HK-2 (cell line): ENCODE data around the gene NFATC1.

ENCODE experiments used
- DNase-seq: peaks from one replicate; pipeline ENCODE4 v3.0.0-alpha.2; 2018; ENCODE audit not compliant: unreplicated experiment

NFATC1 gene

DNA sequence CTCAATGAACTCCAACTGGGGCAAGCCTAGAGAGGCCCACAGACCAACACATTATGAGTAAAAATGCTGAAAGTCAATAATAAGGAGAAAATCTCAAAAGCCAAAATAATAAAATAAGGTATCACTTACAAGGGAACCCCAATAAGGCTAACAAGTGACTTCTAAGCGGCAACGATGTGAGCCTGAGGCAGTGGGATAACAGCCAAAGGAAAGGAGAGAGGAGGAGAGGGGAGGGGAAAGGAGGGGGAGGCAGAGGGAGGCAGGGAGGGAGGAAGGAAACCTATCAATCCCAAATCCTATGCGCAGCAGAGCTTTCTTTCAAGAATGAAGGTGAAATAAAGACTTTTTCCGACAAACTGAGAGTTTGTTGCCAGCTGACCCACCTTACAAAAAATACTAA, 6.0 kb upstream of the NFATC1 start:
- DNase-seq: no peak

DNA sequence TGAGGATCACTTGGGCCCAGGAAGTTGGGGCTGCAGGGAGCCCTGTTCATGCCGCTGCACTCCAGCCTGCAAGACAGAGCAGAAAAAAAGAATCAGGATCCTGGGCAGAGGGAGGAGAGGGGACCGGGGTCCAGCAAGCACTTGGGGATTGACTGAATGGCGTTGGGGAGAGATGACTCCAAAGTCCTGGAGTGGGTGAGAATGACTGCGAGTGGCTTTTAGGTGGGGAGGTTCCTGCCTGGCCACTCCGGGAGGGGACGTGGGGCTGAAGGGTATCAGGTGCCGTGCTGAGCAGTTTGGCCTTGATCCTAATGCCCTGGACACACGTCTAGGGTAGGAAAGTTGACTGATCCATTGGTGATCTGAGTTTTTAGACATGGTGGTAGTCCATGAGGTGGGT, 3.5 kb upstream of the NFATC1 start:
- no peak for DNase-seq

DNA sequence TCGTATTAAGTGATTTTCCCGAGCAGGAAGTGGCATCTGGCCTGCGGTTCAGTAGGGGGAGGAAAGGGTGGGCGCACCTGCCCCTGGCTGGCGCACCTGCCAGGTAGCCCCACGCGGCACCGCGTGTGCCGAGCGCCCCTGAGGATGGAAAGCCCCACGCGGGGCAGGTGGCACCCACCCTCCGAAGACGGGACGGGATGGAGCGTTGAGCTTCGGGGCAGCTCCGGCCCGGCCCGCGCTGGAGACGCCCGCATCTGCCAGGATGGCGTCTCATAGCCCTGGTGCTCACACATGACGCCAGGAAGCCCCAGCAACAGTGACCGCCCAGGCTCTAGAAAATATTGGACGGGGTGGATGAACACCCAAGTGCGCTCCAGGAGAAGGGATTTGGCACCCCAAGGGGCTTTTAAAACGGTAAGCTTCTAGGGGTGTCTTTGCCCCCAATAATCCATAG, 2.5 kb upstream of the NFATC1 start:
- no peak for DNase-seq

DNA sequence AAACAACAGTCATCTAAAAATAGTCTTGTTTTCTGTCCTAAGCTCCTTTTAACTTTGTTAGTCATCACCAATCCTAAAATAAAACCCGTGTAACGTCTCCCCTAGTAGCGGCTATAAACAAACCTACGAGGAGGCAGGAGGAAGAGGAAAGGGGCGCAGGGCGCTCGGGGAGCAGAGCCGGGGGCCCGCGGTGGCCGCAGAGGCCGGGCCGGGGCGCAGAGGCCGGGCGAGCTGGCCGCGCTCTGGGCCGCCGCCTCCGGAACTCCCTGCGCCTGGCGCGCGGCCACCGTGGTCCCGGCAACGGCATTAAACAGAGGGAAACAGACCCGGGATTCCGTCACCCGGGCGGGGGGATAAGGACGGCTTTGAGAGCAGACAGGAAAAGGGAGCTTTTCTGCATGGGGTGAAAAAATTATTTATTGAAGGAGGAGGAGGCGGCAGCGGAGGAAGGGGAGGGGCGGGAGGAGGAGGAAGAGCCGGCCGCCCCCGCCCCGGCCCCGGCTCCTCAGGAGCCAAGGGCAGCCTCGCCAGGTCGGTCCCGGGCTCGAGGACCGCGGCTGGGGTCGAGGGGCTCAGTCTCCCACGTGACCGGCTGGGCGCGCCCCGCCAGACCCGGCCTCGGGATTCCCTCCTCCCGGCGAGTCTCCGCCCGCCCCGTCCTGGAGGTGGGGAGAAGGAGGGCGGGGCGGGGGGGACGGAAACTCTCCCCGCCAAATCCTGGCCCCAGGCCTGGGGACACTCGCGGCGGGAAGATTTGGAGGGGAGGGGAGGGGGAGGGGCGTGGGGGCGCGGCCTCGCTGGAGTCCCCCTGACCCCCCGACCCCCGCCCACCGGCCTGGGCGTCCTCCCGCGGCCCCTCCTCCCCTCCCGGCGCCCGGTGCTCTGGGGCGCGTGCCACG, 1.8 kb upstream of the NFATC1 start:
- peak; percentile 65 for DNase-seq

DNA sequence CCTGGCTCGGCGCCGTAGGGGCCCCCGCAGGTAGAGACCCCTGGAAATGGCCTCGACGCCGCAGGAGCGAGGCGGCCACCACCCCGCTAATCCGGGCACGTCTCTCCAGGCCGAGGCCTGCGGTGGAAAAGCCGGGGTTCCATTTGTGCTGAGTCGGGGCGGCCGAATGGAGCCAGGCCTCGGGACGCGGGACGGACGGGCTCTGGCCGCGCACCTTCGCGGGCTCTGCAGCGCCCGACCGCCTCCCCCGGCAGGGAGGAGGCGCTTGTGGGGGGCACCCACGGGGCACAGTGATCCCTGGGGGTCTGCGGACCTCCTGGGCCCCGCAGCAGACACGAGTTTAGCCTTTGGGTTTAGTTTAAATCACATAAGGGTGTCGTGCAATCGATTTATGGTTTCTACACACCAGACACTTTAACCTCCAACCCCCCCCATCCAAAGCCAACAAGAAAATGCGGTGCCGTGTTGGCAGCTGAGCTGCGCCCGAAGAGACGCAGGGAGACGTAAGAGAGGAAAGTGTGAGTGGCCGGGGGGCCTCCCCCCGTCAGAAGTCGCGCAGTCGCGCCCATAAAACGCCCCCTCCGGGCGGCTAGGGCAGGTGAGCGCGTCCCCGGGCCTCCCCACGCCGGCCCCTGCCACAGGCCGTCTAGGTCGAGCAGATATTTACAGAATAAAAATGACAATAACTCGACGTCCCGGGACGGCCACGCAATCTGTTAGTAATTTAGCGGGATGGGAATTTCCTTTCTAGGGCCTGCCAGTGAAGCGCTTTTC, 1.0 kb upstream of the NFATC1 start:
- peak; percentile 28 for DNase-seq

DNA sequence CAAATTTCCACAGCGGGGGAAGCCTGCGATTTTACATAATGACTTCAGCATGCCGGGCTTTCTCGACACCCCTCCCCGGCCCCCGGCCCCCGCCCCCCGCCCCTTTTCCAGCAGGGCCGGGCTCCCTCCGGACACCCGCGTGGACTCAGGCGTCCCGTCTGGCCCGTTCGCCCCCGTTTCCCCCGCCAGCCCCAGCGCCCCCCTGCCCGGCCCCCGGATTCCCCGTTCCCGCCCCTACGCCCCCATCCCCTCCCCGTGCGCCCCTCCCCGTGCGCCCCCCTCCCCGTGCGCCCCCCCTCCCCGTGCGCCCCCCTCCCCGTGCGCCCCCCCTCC, 456 bp upstream of the NFATC1 start:
- no peak for DNase-seq

DNA sequence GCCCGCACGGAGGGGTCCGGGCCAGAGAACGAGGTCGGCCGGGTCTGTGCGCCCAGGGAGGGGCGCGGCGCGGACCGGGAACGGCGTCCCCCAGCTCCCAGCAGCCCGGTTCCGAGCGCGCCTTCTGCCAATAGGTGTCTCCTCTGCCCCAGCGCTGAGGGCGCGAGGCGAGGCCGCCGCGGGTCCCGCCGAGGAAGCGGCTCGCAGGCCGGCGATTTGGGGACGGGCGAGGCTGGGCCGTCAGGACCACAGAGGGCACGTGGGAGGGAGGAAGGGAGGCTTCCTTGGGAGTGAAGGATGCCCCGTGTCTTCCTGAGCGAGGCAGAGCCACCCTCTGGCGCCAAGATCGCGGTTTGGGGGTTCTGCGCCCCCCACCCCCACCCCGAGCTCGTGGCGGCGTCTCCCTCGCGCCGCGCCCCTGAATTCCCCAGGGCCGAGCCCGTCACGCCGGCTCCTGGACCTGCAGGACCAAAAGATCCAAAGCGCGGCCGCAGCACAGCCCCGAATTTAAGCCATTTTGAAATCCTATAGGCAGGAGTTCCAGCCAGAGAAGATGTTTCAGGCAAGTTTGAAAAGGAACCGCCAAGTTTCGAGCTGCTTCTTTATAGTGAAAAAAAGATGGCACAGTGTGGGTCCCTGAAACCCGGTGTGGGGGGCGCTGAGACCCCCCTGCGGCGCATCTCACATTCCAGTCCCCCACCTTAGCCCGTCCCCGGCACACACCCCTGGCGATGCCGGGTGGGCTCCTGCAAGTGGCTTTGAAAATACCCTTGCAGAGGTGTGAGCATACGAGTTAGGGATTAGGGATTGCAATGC, 909 bp downstream of the NFATC1 start:
- DNase-seq: peak; percentile 28

DNA sequence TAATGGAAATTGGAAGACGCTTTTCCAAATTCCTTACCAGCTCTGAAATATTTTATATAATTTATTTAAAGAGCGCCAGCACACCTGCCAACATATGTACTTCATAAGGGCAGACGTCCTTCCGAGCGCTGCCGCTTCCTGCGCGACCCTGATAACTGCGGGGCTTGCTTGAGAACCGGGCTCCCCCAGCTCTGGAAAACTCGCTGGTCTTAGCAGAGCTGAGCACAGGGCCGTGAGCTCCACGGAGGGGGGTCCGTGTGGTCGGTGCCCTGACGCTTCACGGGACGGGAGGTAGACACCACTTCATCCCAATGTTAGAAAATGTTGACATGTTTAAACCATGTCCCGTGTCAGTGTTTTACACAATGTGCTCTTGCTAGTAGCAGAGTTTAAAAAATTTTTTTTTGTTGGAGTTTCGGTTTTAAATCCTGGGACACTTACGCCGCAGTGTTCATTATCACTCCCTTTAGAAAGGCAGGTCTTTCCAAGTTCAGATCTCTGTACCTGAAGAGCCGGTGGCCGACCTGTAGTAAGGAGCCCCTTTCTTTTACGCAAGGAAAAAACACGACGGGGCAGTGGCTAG, 1.6 kb downstream of the NFATC1 start:
- DNase-seq: no peak

DNA sequence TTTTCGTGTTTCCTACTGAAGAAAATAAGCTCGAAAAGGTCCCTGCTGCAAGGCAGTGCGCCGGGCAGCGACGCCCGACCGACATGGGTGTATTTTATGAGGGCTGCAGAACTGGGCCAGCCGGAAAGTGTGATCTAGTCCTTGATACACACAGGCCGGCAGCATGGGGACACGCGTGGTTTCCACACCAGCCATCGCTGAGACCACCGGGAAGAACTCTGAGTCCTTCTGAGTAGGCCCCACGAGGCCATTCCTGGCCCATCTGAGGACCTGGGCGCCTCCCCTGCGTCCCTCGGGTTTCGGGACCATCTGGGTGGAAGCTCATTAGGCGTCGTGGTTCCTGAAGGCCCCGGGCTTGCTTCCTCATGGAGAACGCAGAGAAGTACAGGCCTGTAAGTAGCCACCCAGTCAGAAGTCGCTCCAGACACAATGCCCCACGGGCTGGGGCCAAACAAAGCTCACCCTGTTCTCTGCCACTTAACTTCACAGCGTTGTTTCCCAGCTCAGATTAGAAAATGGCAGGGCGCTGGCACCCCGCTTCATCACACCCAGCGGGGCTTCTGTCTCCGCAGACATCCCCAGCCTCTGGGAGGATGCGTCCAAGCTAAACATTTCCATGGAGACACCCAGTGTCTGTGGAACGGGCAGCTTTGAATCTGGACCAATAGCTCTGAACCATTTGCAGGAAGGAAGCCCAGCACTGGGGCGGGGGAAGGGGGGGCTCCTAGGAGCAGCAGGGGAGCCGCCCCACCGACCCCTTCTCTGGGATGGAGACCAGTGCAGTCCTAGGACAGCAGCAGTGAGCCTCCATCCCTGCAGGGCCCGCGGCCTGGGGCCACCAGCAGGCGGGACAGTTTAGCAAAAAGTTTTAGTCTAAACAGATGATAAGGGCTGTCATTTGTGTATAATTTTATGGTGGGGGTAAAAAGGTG, 2.4 kb downstream of the NFATC1 start:
- DNase-seq: no peak

DNA sequence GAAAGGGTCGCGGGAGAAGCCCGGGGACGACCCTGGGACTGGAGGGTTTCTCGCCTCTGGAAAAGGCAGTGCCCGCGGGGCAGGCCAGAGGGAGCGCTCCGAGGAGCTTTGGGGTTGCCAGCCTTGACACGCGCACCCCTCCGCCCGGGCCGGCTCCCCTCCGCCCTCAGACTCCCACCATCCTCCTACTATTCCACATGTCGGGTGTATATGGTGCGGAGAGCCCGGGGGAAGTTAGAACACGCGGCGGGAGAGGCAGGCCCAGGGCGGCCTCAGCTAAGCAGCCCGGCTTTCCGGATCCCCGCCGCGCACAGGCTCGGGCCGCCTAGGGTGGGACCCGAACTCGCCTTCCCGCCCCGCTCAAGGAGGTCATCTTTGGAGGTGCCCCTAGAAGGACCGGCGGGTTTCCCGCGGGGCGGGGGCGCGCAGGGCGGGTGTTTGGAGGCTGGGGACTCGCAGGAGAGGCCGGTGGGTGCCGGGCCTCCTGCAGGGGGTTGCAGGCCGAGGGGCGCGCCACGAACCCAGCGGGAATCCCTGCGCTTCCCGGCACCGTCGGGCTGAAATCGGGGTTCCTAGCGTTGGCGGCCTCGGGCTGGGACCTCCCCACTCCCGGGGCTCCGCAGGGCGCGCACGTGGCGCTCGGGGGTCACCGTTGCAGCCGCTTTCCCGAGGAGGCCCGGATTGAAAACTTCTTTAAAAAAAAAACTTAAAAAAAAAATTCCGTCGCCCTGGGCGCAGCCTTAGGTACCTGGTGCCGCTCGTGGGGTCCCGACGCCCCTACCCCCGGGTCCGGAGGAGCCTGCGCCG, 3.7 kb downstream of the NFATC1 start:
- DNase-seq: no peak

DNA sequence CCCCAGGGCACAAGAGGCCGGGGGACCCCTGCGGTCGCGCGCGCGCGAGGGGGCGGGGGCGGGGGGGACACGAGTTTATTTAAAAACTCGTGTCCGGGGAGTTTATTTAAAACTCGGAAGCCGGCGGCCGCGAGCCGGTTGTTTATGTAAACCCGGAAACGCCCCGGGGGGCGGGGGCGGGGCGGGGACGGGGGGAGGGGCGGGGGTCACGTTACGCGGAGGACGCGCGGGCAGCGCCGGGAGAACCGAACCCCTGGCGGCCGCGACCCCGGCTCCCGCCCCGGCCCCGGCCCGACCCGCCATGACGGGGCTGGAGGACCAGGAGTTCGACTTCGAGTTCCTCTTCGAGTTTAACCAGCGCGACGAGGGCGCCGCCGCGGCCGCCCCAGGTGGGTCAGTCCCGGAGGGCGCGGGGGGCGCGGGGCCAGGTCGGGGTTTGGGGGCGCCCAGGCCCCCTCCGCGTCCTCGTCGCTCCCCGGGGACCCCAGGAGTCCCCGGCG, 4.4 kb downstream of the NFATC1 start:
- DNase-seq: peak; percentile 34

DNA sequence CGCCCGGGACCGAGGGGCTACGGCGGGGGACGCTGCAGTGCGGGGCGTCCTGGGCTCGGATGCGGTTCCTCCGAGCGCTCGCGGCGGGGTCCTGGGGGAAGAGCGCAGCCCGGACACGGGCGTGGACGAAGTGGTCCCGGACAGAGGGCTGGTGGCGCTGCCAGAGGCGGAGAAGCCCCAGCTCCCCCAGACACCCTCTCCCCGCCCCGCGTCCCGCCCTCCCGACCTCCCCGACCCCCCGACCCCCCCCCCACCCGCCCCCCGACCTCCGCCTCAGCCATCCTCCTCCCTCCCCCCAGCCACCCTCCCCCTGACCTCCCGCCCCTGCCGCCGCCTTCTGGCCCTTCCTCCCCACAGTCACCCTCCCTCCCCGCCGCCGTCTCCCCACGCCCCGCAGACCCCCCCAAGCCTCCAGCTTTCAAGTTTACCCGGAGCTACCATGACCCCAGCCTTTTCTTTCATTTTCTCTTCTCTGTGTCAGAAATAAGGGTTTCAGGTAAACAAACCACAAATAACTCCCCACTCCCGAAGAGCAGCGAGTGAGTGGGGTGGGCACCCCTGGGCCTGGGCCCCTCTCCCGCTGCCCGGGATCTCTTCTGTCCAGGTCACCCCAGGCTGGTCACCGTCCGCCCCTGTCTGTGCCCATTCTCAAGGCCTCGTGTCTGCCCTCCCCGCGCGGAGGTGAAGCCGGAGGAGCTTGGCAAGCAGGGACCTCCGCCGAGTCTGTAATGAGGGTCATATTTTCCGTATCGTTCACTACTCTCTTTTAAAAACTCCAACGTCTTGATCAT, 5.1 kb downstream of the NFATC1 start:
- DNase-seq: no peak

DNA sequence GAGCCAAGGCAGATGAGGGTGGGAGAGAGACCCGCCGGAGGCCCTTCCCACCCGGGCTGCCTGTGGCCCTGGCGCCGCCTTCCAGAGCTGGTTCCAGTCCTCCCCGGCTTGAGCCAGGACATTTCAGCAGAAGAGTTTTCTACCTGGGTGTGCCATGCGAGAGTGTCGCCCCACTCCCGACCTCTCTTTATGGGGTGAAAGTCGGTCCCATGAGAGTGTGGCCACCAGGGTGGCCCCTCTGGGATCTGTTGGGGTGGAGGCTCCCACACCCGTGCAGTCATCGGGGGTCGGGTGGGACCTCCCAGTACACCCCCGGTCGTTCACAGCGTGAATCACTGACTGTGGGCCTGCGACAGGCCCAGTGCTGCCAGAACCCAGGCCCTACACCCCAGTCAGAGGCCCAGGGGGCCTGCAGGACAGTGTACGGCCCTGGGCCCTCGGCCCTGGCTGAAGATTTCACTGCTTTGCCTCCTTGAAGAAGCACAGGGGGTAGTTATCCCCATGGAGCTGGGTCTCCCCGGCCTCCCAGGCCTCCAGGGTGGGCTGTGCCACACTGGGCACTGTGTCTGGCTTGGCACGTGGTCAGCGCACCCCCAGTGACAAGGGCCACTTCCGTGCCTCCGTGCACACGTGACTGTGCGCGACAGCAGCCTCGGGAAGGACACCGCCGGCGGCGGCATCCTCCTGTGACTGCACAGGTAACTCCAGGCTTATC, 5.9 kb downstream of the NFATC1 start:
- no peak for DNase-seq

DNA sequence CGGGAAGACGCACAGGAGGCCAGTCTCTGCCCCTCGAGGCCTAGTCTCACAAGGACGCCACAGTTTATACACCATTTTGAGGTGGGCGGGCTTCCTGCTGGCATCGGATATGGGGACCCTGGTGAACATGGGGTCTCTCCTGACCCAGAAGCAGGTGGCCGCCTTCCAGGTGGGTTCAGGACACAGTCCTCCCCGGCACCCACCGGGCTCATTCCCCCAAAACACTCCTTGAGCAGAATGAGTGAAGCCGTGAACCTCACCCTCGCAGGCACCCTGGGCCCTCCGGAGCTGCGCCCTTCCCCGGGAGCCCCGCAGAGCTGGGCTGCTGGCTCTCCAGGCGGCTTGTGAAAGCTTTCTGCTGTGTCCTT, 6.5 kb downstream of the NFATC1 start:
- no peak for DNase-seq

DNA sequence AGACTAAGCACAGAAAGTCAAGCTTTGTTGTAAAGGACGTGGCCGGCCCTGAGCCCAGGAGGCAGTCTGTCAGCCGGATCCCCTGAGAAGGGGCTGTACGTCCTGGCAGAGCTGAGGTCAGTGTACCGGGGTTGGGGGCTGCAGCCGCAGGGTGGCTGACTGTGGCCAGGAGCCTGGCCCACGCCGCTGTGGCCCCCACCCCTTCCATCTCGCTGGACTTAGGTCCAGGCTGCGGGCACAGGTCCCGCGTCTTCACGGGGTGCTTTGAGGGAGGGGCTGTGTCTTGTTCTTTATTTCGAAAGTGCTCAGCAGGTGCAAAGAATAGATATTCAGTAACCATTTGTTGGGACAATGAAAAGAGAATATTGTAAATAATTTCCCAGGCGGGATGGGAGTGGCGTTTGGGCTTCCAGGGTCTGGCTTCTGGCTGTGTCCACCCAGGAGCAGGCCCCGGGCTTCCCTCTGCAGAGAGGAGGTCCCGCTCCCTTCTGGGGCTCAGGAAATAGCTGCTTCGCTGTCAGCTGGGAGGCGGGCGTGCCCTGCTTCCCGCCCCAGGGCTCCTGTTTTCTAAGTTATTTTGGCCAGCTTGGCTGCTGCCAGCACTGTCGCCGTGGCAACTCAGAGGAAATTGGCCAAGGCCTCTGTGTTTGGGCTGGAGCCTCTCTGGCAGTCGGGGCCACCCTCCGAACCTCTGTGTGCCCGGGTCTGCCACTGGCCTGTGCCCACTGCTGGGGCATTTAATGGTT, 7.4 kb downstream of the NFATC1 start:
- no peak for DNase-seq

DNA sequence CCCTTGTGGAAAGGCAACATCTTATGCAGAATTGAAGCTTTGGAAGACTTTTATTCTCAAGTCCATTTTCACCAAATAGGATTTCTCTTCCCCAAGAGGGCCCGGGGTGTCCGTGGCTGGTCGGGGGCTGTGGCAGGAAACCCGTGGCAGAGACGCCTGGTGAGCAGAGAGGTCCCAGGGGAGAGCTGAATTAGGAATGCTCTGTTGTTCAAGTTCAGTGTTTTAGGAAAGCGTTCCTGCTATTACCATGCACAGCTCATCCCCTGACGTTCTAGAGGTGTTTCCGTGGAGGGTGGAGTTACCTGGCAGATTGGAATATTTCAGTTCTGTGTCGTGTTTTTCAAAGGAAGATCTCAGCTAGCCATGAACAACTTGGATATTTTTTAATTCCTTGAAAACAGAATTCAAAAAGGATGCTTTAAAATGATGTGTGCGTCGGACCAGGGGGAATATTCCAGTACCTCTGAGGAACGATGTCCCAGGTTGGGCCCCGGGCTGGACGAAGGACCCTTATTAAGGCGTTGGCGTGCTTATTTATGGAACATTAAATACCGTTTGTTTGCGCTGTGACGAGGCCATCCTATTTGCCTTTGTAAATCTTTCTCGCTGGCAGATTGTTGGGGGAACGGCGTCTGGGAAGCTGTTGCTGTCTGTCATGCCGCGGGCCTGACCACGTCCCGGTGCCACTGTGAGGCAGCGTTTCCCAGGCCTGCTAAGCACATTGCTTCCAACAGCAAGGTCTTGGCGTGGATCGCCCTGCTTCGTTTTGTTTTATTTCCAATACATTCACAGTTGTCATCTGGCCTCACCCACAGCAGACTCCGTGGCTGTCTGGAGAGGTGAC, 8.2 kb downstream of the NFATC1 start:
- DNase-seq: no peak

DNA sequence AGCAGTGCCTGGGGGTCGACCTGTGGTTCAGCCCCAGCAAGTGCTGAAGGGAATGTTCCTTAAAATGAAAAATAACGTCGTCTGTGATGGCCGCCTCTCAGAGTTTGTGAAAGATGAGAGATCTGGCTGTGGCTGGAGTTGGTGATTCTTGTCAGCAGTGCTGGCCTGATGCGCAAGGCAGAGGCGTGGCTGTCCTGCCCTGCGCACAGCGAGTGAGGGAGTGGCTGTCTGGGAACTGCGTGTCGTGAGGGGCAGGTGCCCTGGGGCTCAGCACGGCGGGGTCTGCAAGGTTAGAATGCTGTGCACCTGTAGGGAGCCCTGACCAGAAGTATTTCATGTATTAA, 8.8 kb downstream of the NFATC1 start:
- DNase-seq: no peak
